Esophagus muscularis mucosa (tissue), 4 donors: Measurements from ENCODE around the gene GOLGB1. TPM values are rescaled to one million over a fixed set of nuclear protein-coding genes. Genes with fewer than 3 reads are reported as not detected.
"Not testable (repeated sequence)": the region's sequence is repeated elsewhere in the genome, so short reads cannot be mapped to it uniquely, and the experiment has no call there.

Experiments
- DNase-seq: peaks from one replicate; pipeline ENCODE4 v3.0.0-alpha.2; 2017; ENCODE audit errors: extremely low spot score
- H3K27ac ChIP-seq, 4 donors: fragments of 200-600 bp; sonication (generic); replicated peaks in 1 of 4; 1 replicate in 3 of 4; 2 replicates in 1 of 4; pipeline ENCODE4 v1.5.1; 2016 to 2019; ENCODE audit warnings: mild to moderate bottlenecking in 1 of 4
- H3K27me3 ChIP-seq, 4 donors: fragments of 200-600 bp; sonication (generic); one replicate each; pipeline versions ENCODE4 v1.5.1 to v1.6.0; 2016 to 2019
- H3K36me3 ChIP-seq, 4 donors: fragments of 200-600 bp; sonication (generic); one replicate each; pipeline ENCODE4 v1.5.1; 2016 to 2019
- H3K4me1 ChIP-seq, 4 donors: fragments of 200-600 bp; sonication (generic); one replicate each; pipeline ENCODE4 v1.5.1; 2016 to 2019
- H3K4me3 ChIP-seq, 4 donors: fragments of 200-600 bp; sonication (generic); 1 replicate in 2 of 4; 2 replicates in 2 of 4; pipeline ENCODE4 v1.5.1; 2016 to 2019; ENCODE audit warnings: mild to moderate bottlenecking in 4 of 4, moderate library complexity in 1 of 4
- H3K9me3 ChIP-seq, 4 donors: fragments of 200-600 bp; sonication (generic); 1 replicate in 3 of 4; 2 replicates in 1 of 4; pipeline ENCODE4 v1.5.1; 2016 to 2019
- CTCF ChIP-seq, 3 experiments: fragments of 200-600 bp in 2 of 3; fragments of 450-650 bp in 1 of 3; sonication (generic) in 2 of 3; IDR thresholded peaks; one replicate each; pipeline ENCODE4 v1.5.1; 2017 to 2019; ENCODE audit warnings: antibody characterized with exemption in 3 of 3, mild to moderate bottlenecking in 2 of 3, moderate library complexity in 1 of 3
- EP300 ChIP-seq: sonication (generic); formaldehyde crosslinking; IDR thresholded peaks from one replicate; pipeline ENCODE4 v1.6.1; 2017; ENCODE audit warnings: antibody characterized with exemption
- POLR2A ChIP-seq: fragments of 450-650 bp; IDR thresholded peaks from one replicate; pipeline ENCODE4 v1.6.1; 2017; ENCODE audit warnings: antibody characterized with exemption, moderate library complexity, mild to moderate bottlenecking, low read depth
- POLR2AphosphoS5 ChIP-seq, 2 donors: sonication (generic); formaldehyde crosslinking; IDR thresholded peaks; one replicate each; pipeline ENCODE4 v1.6.1; 2017; ENCODE audit warnings: antibody characterized with exemption in 2 of 2
- WGBS: methylation state at CpG from one replicate; pipeline ENCODE4 v1.1.5; 2018; 5-methylcytosine and 5-hydroxymethylcytosine counted together
- intact Hi-C: fragments of 100-400 bp; cut with DNase I; formaldehyde crosslinking; loops from one replicate; pipeline ENCODE4 v1.15.1; 2023
- total RNA-seq, 4 donors: library from RNA; depleted of rRNA; stranded (reverse); fragments of >200 nt; gene quantifications; one replicate each; pipeline versions ENCODE4 v1.1.0 to v1.2.1, GENCODE V29; 2016

Gene GOLGB1
- total RNA-seq, 4 donors from 2014 or later = 55.7 to 73.9 (median 69.3) TPM

- Histone ChIP-seq H3K4me3 (no peak overlapping the region), H3K9me3 (no peaks in the 10 kb centered on the region), H3K27ac (no peak overlapping the region), H3K4me1 (peaks cover 0 to 10% (median 3%) of the 10 kb centered on the region in 4 donors), H3K36me3 (peaks cover 5 to 68% (median 29%) of the 10 kb centered on the region in 4 donors), H3K27me3 (no peaks in the 10 kb centered on the region)
- WGBS = 100% methylated on average over 1 of the region's 1 CpG
- no peak for TF ChIP-seq EP300
- TF ChIP-seq POLR2AphosphoS5 (IDR thresholded peaks at IDR 0.05) = no peak
- TF ChIP-seq CTCF (IDR thresholded peaks at IDR 0.05) = no peak
- no peak for TF ChIP-seq POLR2A
- intact Hi-C loops = no loop called here
- DNase-seq = no peak
These were observed 51.1 kb downstream of the GOLGB1 start for GRCh38 chr3:121698476-121698875.

- no peak overlapping the region for H3K27ac ChIP-seq
- intact Hi-C loops = no loop called here
- no peaks in the 10 kb centered on the region for H3K9me3 ChIP-seq
- H3K36me3 ChIP-seq = peaks cover 17 to 73% (median 38%) of the 10 kb centered on the region in 4 donors
- DNase-seq = no peak
- peaks cover 0 to 10% (median 3%) of the 10 kb centered on the region in 4 donors for H3K4me1 ChIP-seq
- WGBS = 66% methylated on average over 3 of the region's 3 CpGs
- H3K27me3 ChIP-seq = no peaks in the 10 kb centered on the region
- no peak overlapping the region for H3K4me3 ChIP-seq
- TF ChIP-seq POLR2AphosphoS5 (IDR thresholded peaks at IDR 0.05) (peak in 1 of 2 donors; percentile 11), CTCF (IDR thresholded peaks at IDR 0.05) (no peak)
These were observed 53.4 kb downstream of the GOLGB1 start for GRCh38 chr3:121696186-121696585.

GRCh38 chr3:121692010-121692699 is 57.4 kb downstream of the GOLGB1 start:
- H3K36me3 ChIP-seq = peaks cover 17 to 69% (median 50%) of the 10 kb centered on the region in 4 donors
- no peaks in the 10 kb centered on the region for H3K9me3 ChIP-seq
- 85% methylated on average over 2 of the region's 2 CpGs for WGBS
- peaks cover 0 to 10% (median 0%) of the 10 kb centered on the region in 4 donors for H3K4me1 ChIP-seq
- intact Hi-C loops = no loop called here
- no peak overlapping the region for H3K4me3 ChIP-seq
- no peak for DNase-seq
- H3K27ac ChIP-seq = no peak overlapping the region
- TF ChIP-seq POLR2AphosphoS5 (IDR thresholded peaks at IDR 0.05) (no peak), POLR2A (no peak), CTCF (IDR thresholded peaks at IDR 0.05) (no peak), EP300 (no peak)
- H3K27me3 ChIP-seq = no peaks in the 10 kb centered on the region

- H3K4me3 ChIP-seq = no peak overlapping the region
- no peak overlapping the region for H3K27ac ChIP-seq
- no peaks in the 10 kb centered on the region for H3K27me3 ChIP-seq
- peaks cover 0 to under 1% (median 0%) of the 10 kb centered on the region in 4 donors for H3K4me1 ChIP-seq
- no peaks in the 10 kb centered on the region for H3K9me3 ChIP-seq
- TF ChIP-seq POLR2A (no peak), POLR2AphosphoS5 (IDR thresholded peaks at IDR 0.05) (no peak), EP300 (no peak), CTCF (IDR thresholded peaks at IDR 0.05) (no peak)
- intact Hi-C loops = no loop called here
- DNase-seq = no peak
- peaks cover 17 to 78% (median 51%) of the 10 kb centered on the region in 4 donors for H3K36me3 ChIP-seq
- WGBS = 91% methylated on average over 2 of the region's 2 CpGs
These were observed 58.6 kb downstream of the GOLGB1 start for GRCh38 chr3:121690777-121691405.

GRCh38 chr3:121688747-121689146 is 60.8 kb downstream of the GOLGB1 start:
- H3K27me3 ChIP-seq, H3K4me1 ChIP-seq, DNase-seq, intact Hi-C loops, H3K27ac ChIP-seq, H3K4me3 ChIP-seq: not testable (repeated sequence)
- H3K9me3 ChIP-seq = peaks cover 0 to 13% (median 2%) of the 10 kb centered on the region in 4 donors
- H3K36me3 ChIP-seq = peaks cover 17 to 90% (median 60%) of the 10 kb centered on the region in 4 donors
- 91% methylated on average over 20 of the region's 31 CpGs for WGBS
